C4-2B (cell line): ENCODE results near the gene ITSN1.

ENCODE experiments used
- H3K27ac ChIP-seq: fragments of 450-650 bp; 2 replicates; pipeline ENCODE4 v1.5.1; 2017
- ZFX ChIP-seq: fragments of 450-650 bp; IDR thresholded peaks from 2 replicates; pipeline ENCODE4 v1.6.1; 2017
- TF ChIP-seq, protein P1 (sequence below): fragments of 450-650 bp; conservative IDR thresholded peaks from 2 replicates; pipeline ENCODE4 v1.5.1; 2017; ENCODE audit warnings: mild to moderate bottlenecking

Gene ITSN1

DNA sequence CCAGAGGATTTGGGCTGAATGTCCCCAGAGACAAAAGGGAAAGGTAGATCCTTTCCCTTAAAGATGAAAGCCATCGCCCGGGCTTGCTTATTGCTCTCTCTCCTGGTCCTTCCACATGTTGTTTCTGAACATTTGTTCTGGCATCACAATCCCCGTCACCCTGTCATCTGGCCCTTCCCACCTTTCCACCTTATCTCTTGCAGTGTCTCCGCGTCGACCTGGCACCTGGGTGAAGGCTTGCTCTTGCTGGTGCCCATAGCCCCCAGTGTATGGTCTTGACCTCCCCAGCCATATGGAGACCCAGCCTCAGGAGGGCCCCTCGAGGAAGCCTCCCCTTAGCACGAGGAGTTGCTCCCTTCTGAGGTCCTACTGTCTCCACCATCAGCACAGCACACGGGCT is 208.7 kb downstream of the ITSN1 start:
- H3K27ac ChIP-seq, result no peak overlapping the region
- TF ChIP-seq, protein P1, sequence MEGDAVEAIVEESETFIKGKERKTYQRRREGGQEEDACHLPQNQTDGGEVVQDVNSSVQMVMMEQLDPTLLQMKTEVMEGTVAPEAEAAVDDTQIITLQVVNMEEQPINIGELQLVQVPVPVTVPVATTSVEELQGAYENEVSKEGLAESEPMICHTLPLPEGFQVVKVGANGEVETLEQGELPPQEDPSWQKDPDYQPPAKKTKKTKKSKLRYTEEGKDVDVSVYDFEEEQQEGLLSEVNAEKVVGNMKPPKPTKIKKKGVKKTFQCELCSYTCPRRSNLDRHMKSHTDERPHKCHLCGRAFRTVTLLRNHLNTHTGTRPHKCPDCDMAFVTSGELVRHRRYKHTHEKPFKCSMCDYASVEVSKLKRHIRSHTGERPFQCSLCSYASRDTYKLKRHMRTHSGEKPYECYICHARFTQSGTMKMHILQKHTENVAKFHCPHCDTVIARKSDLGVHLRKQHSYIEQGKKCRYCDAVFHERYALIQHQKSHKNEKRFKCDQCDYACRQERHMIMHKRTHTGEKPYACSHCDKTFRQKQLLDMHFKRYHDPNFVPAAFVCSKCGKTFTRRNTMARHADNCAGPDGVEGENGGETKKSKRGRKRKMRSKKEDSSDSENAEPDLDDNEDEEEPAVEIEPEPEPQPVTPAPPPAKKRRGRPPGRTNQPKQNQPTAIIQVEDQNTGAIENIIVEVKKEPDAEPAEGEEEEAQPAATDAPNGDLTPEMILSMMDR, result no peak
- TF ChIP-seq ZFX, result no peak

DNA sequence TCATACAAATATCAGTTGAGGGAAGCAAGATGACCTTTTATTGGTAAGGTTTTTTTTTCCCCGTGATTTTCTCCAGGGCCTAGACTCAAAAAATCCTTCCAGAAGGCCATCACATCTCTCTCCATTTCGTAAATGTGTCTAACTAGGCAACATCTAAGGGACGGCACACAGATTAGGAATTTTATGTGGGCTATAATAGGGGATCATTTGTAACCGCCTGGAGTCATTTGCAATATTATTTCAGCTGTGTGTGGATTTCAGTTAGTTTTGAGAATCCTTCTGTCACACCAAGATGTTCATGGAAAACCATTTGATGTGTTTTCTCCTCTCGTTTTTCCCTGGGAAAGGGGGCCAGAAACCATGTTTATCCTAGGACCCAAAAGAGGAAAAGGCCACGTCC is 210.2 kb downstream of the ITSN1 start:
- TF ChIP-seq ZFX, result no peak
- TF ChIP-seq, protein P1, result no peak
- H3K27ac ChIP-seq, result no peak overlapping the region

DNA sequence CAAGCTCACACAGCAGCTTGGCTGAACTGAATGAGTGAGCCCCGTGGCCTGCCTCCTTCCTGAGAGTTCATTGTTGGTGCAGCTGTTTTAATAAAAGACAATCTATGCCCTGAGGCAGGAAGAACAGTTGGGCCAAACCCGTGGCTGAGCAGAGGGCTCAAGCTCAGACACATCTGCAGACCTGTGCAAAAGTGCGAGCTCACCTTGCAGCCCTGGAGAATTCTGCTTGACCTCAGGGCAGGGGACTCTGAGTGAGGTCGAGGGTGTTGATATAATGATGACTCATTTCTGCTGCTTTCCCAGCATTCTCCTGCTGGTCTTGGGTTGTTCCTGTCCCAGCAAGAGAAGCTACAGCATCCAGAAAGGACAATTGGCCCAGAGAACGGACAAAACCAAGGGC is 212.3 kb downstream of the ITSN1 start:
- no peak for TF ChIP-seq ZFX
- TF ChIP-seq, protein P1, result no peak
- no peak overlapping the region for H3K27ac ChIP-seq

DNA sequence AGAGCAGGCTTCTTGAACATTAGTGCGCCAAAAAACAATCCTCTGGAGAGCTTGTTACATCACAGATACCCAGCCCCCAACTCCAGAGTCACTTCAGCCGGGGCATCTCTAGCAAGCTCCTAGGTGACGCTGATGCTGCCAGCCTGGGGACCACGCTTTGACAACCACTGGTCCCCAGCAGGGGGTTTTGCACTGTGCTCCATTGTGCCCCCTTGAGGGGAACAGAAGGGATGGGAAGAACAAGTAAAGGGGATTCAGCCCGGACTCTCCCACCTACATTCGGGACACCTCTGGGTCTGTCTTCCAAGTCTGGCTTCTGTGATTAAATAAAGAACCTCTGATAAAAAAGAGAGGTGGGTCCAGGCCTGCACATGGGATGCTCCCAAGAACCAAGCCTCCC is 212.9 kb downstream of the ITSN1 start:
- no peak overlapping the region for H3K27ac ChIP-seq

DNA sequence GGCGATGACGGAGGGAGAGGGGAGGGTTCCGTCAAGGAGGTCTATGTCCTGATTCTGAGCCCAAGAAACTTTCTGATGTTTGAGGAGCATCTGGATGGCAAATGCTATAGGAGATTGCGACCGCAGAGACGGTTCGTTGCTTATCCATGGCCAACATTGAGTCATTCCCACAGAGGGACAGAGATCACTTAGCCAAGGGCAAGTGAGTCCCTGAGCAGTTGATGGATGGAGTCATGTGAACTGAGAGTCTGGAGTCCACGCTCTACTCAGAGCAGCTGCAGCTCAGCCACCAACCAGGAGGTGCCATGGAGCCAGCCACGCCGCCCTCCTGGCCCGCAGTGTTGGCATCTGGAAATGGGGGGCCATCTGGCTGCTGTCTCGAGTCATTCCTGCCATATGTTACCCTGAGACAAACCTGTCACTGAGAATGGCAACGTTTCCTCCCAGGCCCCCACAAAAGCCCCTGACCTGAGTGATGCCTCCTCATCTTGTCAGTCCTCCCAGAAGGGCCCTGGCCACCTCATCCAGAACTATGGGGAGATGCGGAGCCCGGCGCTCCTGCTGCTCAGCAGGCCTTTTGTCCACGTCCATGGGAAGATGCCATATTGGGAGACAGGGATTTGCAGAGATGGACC is 214.7 kb downstream of the ITSN1 start:
- TF ChIP-seq ZFX, result no peak
- TF ChIP-seq, protein P1, result no peak
- no peak overlapping the region for H3K27ac ChIP-seq

More for the DNA sequence above, 212.9 kb downstream of the ITSN1 start:
- no peak for TF ChIP-seq ZFX
- TF ChIP-seq, protein P1, result no peak; the same call in 1 of the 2 replicates

DNA sequence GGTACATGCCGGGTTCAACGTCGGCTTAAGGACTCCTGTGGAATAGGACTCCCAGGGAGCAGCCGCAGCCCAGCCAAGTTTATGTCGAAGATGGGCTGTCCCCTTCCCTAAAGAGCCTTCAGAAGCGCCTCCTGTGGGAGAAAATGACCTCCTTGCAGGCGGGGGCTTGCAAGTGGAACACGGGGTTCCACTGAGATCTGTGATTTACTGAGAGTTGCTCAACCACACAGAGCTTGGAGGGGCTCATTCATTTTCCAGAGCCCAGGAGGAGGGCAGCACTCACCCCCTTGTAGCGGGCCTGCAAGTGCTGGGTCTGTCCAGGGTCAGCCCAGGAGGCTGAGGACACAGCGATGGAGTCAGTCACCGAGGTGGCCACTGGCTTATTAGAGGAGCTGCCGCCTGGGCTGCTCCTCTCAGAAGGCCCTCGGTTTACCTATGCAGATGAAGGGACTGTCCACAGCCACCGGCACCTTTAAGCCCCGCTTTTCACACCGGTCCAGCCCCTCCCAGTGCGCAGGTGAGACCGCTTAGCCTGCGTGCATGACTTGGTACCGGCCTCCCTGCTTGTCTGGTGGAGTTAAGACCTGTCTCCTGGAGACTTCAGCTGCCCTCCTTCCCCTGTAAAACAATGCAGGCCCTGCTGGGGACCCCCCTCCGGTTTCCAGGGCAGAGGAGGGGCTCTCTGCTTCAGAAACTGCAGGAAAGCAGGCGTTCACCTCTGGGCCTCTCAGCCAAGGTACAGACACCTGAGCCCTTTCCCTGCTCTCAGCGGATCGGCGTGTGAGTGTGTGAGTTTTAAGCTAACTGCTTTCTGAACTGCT is 215.8 kb downstream of the ITSN1 start:
- no peak for TF ChIP-seq ZFX
- TF ChIP-seq, protein P1, result no peak
- no peak overlapping the region for H3K27ac ChIP-seq

DNA sequence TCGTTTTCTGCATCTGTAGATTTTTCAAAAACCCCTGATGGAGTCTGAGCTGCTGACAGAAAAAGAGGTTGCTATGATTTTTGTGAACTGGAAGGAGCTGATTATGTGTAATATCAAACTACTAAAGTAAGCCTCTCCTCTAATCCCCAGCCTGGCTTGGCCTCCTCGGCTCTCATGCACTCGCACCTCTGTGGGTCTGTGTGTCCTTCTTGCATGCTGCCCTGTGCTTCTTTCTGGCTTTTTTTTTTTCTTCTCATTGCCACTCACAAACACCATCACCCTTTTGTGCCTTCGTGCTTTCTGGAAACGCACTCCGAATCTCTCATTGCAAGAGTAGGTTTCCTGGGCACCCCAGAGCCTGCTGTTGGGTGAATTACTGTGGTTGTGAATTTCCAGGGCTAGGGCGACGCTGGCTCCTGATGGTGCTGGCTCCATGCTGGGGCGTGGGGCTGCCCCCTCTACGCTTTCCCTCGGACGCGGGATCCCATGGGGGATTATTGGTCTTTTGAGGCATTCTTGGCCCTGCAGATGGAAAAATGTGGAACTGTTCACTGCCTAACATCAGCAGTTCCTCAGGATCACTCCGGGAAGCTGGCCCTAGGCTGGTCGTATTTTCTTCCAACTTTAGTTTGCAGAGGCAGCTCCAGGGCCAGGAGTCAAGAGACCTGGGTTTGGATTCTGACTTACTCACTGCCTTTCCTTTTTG is 216.5 kb downstream of the ITSN1 start:
- TF ChIP-seq ZFX, result no peak
- TF ChIP-seq, protein P1, result no peak
- H3K27ac ChIP-seq, result no peak overlapping the region
